Esophagus muscularis mucosa (tissue), 4 donors: ENCODE measurements around the gene KNTC1.
"Not testable (repeated sequence)": the region's sequence is repeated elsewhere in the genome, so short reads cannot be mapped to it uniquely, and the experiment has no call there.

ENCODE experiments used
- CTCF ChIP-seq, 3 experiments: fragments of 200-600 bp in 2 of 3; fragments of 450-650 bp in 1 of 3; sonication (generic) in 2 of 3; IDR thresholded peaks; one replicate each; pipeline ENCODE4 v1.5.1; 2017 to 2019; ENCODE audit warnings: antibody characterized with exemption in 3 of 3, mild to moderate bottlenecking in 2 of 3, moderate library complexity in 1 of 3
- EP300 ChIP-seq: sonication (generic); formaldehyde crosslinking; IDR thresholded peaks from one replicate; pipeline ENCODE4 v1.6.1; 2017; ENCODE audit warnings: antibody characterized with exemption
- POLR2A ChIP-seq: fragments of 450-650 bp; IDR thresholded peaks from one replicate; pipeline ENCODE4 v1.6.1; 2017; ENCODE audit warnings: antibody characterized with exemption, moderate library complexity, mild to moderate bottlenecking, low read depth
- POLR2AphosphoS5 ChIP-seq, 2 donors: sonication (generic); formaldehyde crosslinking; IDR thresholded peaks; one replicate each; pipeline ENCODE4 v1.6.1; 2017; ENCODE audit warnings: antibody characterized with exemption in 2 of 2

GRCh38 chr12:122566816-122567215 lies 39.8 kb downstream of the KNTC1 start:
- not testable (repeated sequence) for TF ChIP-seq CTCF (IDR thresholded peaks at IDR 0.05); POLR2AphosphoS5 (IDR thresholded peaks at IDR 0.05); POLR2A; EP300
